Femur (tissue), 1 donor: Measurements from ENCODE around the gene B9D1.

Experiments
- DNase-seq: peaks from one replicate; pipeline ENCODE4 v3.0.0-alpha.2; 2017

The B9D1 gene

GRCh38 chr17:19301274-19301951 is 61.1 kb downstream of the B9D1 start:
- DNase-seq = no peak

- DNase-seq = no peak
Measured at GRCh38 chr17:19299866-19300265, 62.7 kb downstream of the B9D1 start.

GRCh38 chr17:19299214-19299747 is 63.2 kb downstream of the B9D1 start:
- DNase-seq = no peak

- no peak for DNase-seq
Measured at GRCh38 chr17:19298569-19299213, 63.8 kb downstream of the B9D1 start.

- DNase-seq = no peak
Measured at GRCh38 chr17:19296786-19297778, 65.4 kb downstream of the B9D1 start.

- DNase-seq = no peak
Measured at GRCh38 chr17:19295473-19296135, 66.9 kb downstream of the B9D1 start.

- DNase-seq = no peak
Measured at GRCh38 chr17:19294443-19294842, 68.1 kb downstream of the B9D1 start.
